Measurements from ENCODE around the gene BLVRA. TPM values are rescaled to one million over a fixed set of nuclear protein-coding genes. Genes with fewer than 3 reads are reported as not detected.

BLVRA gene
- total RNA-seq, 6 experiments from 2014 or later: 3.1 to 14.7 (median 5.6) TPM

GRCh38 chr7:43855176-43855575 lies 96.7 kb downstream of the BLVRA start:
- no peaks in the 10 kb centered on the region for H3K9me3 ChIP-seq
- no peak overlapping the region for H3K4me3 ChIP-seq
- H3K4me1 ChIP-seq: no peaks in the 10 kb centered on the region
- intact Hi-C loops (cut with DNase I): no loop called here
- DNase-seq (no peak), ATAC-seq (no peak)
- H3K27ac ChIP-seq: no peak overlapping the region
- no peaks in the 10 kb centered on the region for H3K27me3 ChIP-seq
- TF ChIP-seq POLR2A (IDR thresholded peaks at IDR 0.05): no peak
- TF ChIP-seq CTCF (IDR thresholded peaks at IDR 0.05): no peak
- no peaks in the 10 kb centered on the region for H3K36me3 ChIP-seq

GRCh38 chr7:43856316-43856715 lies 97.8 kb downstream of the BLVRA start:
- Histone ChIP-seq H3K9me3 (no peaks in the 10 kb centered on the region), H3K4me3 (no peak overlapping the region), H3K27ac (no peak overlapping the region), H3K36me3 (no peaks in the 10 kb centered on the region), H3K27me3 (no peaks in the 10 kb centered on the region), H3K4me1 (no peaks in the 10 kb centered on the region)
- TF ChIP-seq POLR2A (IDR thresholded peaks at IDR 0.05) (no peak), CTCF (IDR thresholded peaks at IDR 0.05) (no peak)
- ATAC-seq: no peak
- no peak for DNase-seq
- intact Hi-C loops (cut with DNase I): no loop called here
- 61% methylated on average over 4 of the region's 4 CpGs for WGBS (ENCODE audit: insufficient coverage, low coverage, low lambda C conversion rate, missing lambda C conversion rate)

Other genes starting within 250 kb of the BLVRA start
- gene STK17A, start 175.6 kb upstream of the BLVRA start, total RNA-seq: 10 to 100 TPM in 3 of 6 experiments, 1 to 10 TPM in 3; 1.7 to 20.9 (median 7.9) TPM
- gene COA1, start 29.2 kb upstream of the BLVRA start, total RNA-seq: 10 to 100 TPM; 15.8 to 35.6 (median 19.9) TPM
- gene MRPS24, start 110.8 kb downstream of the BLVRA start, total RNA-seq: 10 to 100 TPM; 45.2 to 83.4 (median 66.7) TPM
- gene URGCP, start 147.9 kb downstream of the BLVRA start, total RNA-seq: 10 to 100 TPM; 13.7 to 32.2 (median 25.2) TPM
- 10 to 100 TPM; 13.6 to 25.1 (median 17.8) TPM for gene UBE2D4, start 167.8 kb downstream of the BLVRA start, total RNA-seq
- gene SPDYE1, start 239.2 kb downstream of the BLVRA start, total RNA-seq: not detected